GM18861 (cell line): Measurements from ENCODE around the gene SLC38A10.
"Not testable (repeated sequence)": the region's sequence is repeated elsewhere in the genome, so short reads cannot be mapped to it uniquely, and the experiment has no call there.

Experiments
- ATAC-seq: cut with Tn5 transposase; IDR thresholded peaks from one replicate; pipeline ENCODE4 v1.9.1; 2021; ENCODE audit not compliant: unreplicated experiment

Gene SLC38A10

GRCh38 chr17:81312624-81313325 is 17.7 kb upstream of the SLC38A10 start:
- ATAC-seq = no peak

GRCh38 chr17:81311946-81312345 is 16.8 kb upstream of the SLC38A10 start:
- no peak for ATAC-seq

DNA sequence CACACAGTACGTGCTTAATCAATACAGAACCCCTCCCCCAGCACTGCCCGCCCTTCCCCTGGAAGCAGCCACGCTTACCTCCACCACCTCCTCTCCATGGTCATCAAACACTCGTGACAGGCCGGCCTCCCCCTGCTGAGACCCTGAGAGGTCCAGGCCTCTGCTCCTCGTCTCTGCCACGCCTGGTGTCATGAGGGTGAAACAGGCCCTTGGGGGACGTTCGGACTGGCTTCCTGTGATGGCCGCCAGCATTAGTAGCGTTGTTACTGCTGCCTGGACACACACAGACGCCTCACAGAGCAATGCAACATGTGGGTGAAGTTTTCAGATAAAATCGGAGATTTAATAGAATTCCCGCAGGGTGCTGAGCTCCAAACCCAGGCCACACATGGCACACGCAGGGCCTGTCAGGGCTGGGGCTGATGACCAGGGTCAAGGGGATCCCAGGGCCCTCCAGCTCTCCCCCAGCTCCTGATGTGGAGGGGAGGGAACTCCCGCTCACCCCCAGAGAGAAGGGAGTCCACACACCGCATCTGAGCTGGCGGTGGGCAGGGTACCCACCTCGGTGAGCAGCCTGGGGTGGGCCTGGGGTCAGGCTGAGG is 15.9 kb upstream of the SLC38A10 start:
- no peak for ATAC-seq

DNA sequence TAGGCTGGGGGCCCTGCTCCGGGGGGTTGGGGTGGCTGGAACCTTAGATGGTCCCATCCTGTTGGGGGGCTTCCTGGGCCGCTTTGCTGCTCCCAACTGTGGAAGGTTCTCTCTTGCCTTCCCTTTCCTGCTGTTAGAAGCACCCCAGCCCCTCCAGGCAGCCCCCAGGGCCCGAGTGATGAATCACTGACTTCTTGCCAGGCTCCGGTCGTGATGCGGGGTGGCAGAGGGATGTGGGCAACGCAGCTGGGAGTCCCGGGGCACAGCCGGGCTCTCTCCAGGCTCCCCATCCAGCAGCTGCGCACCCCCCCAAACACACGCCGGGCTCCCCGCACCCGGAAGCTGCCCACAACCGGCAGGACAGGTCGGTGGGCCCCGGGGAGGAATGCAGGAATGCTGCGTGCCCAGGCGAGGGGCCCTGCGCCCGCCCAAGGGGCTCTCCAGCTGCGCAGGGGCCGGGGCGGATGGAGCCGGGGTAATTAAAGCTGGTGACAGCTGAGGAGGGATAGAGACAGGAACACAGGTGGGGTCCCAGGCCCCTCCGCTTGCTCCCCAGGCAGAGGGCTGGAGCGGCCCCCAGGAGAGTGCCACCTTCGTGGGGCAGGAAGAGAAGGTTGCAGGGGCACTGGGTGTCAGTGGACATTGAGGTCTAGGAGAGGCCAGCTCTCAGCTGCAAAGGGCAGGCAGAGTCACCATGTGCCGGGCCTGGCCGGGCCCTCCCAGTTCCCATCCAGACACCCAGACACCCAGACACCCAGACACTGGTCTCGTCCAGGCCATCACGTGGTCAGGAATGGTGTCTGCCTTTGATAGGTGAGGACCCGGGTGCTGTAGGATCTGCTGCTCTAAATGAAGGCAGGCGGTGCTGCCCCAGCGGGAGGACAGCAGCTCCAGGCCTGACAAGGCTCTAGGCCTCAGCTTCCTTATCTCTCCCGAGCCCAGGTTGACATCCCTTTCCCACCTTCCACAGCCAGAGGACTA is 15.0 kb upstream of the SLC38A10 start:
- no peak for ATAC-seq

DNA sequence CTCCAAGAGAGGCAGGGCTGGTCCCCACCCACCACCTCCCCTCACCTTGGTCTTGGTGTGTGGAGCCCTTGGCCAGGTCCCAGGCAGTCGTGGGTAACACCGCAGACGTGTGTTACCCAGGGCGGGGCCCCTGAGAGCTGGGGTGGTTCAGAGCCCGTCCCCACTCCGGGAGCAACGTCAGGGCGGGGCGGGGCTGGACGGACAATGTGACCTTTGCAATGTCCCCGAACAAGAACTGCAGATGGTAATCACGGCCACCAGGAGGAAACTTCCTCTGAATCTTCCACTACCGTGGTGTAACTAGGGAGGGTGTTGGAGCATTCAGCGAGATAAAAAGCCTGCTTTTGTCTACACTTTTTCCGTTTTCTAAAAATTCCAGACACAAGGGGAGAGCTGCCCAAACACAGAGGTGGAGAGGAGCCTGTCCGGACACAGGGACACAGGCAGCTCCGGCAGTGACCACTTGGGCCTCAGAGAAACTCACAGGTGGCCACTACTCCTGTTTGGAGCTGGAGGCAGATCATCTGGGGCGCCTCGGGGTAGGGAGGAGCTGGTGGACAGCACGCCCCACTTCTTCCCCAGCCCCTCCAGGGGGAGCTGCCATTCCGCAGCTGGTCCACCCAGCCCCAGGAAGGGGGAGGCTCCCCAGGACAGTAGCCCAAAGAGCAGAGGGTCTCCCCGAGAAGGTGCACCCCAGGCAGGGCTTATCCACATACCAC is 14.2 kb upstream of the SLC38A10 start:
- ATAC-seq = no peak

DNA sequence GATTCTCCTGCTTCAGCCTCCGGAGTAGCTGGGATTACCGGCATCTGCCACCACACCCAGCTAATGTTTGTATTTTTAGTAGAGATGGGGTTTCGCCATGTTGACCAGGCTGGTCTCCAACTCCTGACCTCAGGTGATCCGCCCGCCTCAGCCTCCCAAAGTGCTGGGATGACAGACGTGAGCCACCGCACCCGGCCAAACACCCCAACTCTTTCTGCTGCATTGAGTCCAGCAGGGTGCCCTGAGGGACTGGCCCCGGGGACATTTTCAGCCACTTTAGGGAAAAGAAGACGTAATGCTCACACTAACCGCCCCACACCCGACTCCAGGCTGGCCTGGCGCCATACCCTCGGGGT is 13.7 kb upstream of the SLC38A10 start:
- ATAC-seq = not testable (repeated sequence)

GRCh38 chr17:81307636-81308560 is 12.8 kb upstream of the SLC38A10 start:
- no peak for ATAC-seq

- no peak for ATAC-seq
Measured at GRCh38 chr17:81306898-81307510, 11.9 kb upstream of the SLC38A10 start.

DNA sequence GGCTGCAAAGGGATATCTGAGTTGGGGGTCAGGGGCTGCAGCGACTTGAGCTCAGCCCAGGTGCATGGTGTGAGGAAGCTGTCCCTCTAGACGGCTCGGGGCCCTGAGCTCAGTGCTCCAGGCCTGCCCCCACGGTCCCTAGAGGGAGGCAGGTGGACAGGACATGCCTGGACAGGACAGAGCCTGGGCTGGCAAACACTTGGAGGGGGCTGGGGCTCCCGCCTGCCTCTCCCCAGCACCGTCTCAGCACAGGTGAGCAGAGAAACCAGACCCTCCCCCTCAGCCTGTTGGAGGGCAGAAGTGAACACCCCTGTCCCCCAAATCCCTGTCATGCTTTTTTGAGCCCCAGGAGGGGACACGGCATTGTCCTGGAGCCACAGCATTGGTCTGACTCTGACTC is 11.4 kb upstream of the SLC38A10 start:
- ATAC-seq = no peak

- no peak for ATAC-seq
Measured at GRCh38 chr17:81305051-81305630, 10.0 kb upstream of the SLC38A10 start.

GRCh38 chr17:81304196-81305015 is 9.3 kb upstream of the SLC38A10 start:
- no peak for ATAC-seq

- no peak for ATAC-seq
Measured at GRCh38 chr17:81303385-81303784, 8.3 kb upstream of the SLC38A10 start.

DNA sequence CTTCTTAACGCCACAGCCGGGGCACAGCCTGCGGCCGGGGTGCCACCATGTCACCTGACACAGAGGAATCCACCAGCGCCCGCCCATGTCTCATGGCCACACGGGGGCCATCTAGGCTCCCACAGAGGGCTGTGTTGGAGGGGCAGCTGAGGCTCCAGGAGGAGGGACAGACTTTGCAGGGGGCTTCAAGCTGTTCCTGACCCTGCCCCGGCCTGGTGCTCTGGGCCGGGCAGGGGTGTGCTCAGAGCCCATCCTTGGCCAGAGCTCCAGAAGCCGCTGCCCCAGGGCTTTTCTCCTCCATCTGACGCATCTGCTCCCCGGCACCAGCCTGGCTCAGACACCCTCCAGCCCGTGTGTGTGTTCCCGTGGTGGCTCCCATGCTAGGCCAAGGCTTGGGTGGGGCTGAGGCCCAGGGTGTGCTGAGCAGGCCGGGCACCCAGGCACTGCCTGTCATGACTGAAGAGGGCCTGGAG is 7.8 kb upstream of the SLC38A10 start:
- ATAC-seq = no peak

DNA sequence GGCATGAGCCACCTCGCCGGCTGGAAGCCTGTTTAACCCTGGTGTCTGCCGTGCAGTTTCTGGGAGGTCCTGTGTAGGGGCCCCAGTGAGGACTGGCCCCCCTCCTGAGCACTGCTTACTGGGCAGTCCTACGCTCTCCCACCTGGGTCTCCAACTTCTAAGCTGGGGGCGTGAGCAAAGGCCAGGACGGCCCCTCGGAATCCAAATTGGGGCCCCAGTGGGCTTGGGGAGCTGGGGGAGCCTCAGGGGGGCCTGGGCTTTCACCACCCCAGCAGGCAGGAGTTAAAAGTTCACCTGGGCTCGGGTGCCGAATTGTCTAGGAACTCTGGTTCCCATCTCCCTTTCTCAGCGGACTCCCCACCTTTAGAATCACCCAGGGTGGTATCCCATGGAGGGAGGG is 7.2 kb upstream of the SLC38A10 start:
- ATAC-seq = no peak

DNA sequence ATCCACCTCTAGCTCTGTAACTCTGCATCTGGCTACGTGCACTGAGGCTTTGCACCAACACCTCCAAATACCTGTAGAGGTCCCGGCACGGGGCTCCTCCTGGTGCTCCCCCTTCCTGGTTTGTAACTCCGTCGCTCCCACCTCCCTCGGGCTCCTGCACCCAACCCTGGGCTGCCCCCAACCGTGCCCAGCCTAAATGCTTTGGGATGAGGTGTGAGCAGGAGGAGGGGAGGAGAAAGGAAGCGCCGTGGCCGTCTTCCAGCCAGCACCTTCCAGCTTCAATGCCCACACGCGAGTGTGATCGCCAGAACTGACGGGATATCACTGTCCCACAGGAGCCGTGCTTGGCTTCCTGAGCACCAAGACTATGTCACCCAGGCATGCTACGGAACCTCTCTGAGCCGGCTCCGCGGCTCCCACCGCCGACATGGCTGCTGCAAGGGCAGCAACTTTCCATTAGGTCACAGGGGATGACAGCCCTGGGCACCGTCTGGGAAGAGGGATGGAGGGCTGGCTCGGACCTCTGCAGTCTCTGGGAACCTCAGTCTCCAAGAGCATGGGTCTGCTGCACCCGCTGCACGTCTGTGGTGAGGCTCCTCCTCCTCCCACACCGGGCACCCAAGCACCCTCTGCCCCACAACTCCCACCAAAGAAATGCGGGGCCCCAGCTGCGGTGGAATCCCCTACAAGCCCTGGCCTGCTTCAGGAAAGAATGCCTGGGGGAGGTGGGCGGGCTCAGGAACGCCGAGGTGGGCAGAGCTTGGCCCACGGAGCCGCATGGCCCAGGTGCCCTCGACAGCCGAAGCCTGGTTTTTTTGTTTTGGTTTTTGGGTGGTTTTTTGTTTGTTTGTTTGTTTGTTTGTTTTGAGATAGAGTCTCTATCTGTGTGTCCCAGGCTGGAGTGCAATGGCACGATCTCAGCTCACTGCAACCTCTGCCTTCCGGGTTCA is 6.4 kb upstream of the SLC38A10 start:
- no peak for ATAC-seq

- ATAC-seq = no peak
Measured at GRCh38 chr17:81300586-81301155, 5.6 kb upstream of the SLC38A10 start.
